Activated CD8-positive, alpha-beta memory T cell treated with anti-CD3 and anti-CD28 coated beads for 1 hour (primary cell): ENCODE measurements around the gene RC3H2.
"Not testable (repeated sequence)": the region's sequence is repeated elsewhere in the genome, so short reads cannot be mapped to it uniquely, and the experiment has no call there.

Experiments used
- DNase-seq, 2 donors: peaks; one replicate each; pipeline ENCODE4 v3.0.0-alpha.2; 2020; ENCODE audit warnings: low read depth in 1 of 2; ENCODE audit errors: extremely low read depth in 1 of 2

RC3H2 gene

GRCh38 chr9:122848256-122848943 is 56.8 kb downstream of the RC3H2 start:
- DNase-seq = no peak

DNA sequence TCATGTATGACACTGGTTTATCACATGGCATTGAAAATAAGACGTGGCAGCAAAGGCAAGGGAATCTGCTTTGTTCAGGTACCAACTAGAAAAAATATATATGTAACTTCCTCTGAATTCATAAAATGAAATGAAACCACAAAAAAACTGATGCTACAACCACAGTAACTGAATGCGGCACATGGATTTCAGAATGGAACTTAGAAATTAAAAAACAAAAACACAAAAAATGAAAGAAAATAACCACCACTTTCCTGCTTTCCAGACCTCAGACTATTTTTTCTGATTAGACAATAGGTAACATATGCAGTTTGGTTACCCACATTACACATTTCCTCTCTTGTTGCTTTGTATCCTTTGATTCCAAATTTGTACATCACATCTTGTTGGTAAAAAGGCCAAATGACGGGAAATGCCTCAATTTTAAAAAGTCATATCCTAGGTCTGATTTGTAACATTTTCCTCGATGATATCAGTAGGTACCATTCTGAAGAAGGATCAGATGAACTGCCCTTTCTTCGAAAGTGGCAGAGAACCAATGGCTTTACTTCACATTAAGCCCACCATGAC is 58.7 kb downstream of the RC3H2 start:
- no peak for DNase-seq

DNA sequence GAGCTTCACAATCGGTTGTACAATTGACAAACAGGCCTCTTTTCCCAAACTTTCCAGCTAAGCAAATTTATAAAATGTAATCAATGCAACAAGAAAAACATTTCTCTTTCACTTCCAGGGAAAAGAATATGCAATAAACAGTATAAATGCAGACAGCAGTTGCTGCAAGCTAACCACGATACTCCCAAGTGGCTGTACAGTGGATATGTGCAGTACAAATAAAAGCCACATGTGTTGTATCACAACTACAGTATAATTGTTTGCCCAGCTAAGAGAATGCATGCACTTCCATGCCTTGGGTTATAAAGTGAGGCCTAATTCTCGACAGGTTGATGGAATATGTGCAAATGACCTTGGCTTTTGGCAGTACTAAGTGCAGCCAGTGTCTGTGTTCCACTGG is 60.0 kb downstream of the RC3H2 start:
- DNase-seq = no peak

DNA sequence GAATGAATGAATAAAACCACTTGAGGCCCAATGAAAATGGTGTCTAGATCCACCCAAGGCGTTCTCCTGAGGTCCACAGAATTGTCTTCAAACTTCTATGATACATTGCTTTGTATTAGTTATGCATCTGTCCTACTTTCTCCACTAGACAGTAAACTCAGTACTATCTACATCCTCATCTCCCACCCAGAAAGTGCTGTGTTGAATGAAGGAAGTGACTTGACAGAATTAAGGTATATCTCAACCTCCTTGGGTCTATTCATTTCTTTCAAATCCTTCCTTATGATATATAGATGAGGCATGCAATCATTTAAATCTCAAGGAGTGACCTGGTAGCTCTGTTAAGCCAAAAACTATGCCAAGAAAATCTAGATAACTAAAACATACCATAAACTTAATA is 61.0 kb downstream of the RC3H2 start:
- no peak for DNase-seq

- no peak for DNase-seq
Observed at GRCh38 chr9:122841501-122841900, 63.7 kb downstream of the RC3H2 start.

DNA sequence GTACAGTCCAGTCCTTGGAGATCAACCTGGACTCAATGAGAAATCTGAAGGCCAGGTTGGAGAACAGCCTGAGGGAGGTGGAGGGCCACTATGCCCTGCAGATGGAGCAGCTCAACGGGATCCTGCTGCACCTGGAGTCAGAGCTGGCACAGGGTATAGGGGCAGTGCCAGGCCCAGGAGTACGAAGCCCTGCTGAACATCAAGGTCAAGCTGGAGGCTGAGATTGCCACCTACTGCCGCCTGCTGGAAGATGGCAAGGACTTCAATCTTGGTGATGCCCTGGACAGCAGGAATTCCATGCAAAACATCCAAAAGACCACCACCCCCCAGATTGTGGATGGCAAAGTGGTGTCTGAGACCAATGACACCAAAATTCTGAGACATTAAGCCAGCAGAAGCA is 66.7 kb downstream of the RC3H2 start:
- DNase-seq = not testable (repeated sequence)

DNA sequence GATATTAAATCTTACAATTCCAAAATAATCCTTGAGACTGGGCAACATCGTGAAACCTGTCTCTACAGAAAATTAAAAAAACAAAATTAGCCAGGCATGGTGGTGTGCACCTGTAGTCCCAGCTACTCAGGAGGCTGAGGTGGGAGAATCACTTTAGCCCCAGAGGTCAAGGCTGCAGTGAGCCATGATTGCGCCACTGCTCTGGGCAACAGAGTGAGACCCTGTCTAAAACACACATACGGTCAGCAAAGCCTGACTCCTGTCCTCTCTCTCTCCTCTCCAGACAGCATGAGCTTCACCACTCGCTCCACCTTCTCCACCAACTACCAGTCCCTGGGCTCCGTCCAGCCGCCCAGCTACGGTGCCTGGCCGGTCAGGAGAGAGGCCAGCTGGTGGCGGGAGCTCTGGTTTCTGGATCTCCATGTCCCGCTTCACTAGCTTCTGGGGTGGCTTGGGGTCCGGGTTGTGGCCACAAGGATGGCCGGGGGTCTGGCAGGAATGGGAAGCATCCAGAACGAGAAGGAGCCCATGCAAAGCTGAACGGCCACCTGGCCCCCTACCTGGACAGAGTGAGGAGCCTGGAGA is 67.8 kb downstream of the RC3H2 start:
- DNase-seq = no peak

DNA sequence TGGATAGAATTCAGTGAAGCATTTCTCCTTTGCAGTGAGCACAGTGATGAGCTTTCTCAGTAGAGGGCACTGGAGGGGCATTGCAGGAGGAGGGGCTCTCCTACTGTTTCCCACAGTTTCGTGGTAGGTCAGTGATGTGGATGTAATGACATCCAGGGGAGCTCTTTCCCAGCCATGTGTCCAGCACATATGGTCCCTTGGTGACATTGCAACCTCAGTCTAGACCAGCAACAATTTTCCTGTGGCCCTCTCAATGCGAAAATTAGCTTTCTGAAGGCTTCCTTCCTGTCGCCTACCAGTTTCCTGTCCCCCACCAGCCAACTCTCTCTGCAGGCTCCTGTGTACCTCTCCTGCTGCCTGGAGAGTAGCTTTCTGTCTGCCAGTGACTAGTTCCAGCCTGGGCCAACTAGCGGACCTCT is 69.8 kb downstream of the RC3H2 start:
- no peak for DNase-seq

GRCh38 chr9:122832194-122832593 is 73.0 kb downstream of the RC3H2 start:
- DNase-seq = no peak

DNA sequence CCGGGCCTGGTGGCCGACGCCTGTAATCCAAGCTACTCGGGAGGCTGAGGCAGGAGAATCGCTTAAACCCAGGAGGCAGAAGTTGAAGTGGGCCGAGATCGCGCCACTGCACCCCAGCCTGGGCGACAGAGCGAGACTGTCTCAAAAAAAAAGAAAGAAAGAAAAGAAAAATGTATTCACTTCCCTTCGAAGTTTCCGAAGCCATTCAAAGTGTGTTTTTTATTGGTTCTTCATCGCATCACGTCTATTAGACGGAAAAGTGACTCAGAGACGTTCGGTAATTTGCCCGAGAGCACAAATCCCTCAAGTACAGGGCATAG is 76.2 kb downstream of the RC3H2 start:
- DNase-seq = not testable (repeated sequence)

- no peak for DNase-seq
Observed at GRCh38 chr9:122827761-122828093, 77.4 kb downstream of the RC3H2 start.

DNA sequence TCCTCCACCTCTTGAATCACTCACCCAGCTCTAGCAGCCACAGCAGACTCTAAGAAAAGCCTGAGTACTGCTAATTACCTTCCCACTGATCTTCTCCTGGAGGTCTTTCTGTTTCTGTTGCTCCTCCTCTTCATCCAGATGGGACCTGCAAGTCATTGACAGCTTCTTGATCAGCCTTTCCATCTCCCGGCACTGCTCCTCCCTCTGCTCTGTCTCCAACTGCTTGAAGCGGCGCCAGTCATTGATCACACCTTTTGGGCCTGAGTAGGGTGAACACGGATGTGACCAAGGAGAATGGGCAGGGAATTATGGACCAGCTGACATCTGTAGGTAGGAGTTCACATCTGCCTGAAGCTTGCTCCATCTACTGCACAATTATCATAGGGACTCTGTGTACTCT is 82.2 kb downstream of the RC3H2 start:
- no peak for DNase-seq

- DNase-seq = no peak
Observed at GRCh38 chr9:122822056-122822455, 83.1 kb downstream of the RC3H2 start.

DNA sequence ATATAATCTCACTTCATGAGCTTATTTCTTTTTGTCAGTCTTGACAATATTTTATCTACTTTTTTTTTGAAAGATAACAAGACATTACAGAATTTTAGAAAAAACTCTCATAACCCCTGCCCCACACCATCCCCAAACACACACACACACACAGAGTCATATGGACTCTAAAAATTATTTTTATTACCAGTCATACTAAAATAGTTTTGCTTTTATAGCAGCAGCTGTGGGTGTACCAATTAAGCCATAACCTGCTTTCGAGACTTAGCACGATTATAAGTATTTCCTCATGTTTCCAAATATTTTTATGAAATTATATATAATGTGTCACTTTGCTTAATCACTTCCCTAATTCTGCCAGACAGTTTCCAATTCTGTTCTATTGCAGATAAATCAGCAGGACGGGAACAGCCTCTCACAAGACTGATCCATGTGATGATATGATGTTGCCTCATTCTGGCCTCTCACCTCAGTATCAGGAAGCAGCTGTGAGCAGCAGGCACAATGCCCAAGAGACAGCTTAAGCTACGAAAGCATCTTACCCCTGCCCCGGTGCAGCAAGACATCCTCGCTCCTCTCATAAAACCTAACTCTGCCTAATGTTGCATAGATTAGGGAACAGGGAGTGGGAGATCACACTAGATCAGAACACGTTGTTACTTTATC is 83.7 kb downstream of the RC3H2 start:
- DNase-seq = no peak

- DNase-seq = no peak
Observed at GRCh38 chr9:122820490-122820845, 84.7 kb downstream of the RC3H2 start.

GRCh38 chr9:122819791-122820489 is 85.2 kb downstream of the RC3H2 start:
- DNase-seq = no peak

- no peak for DNase-seq
Observed at GRCh38 chr9:122819326-122819725, 85.8 kb downstream of the RC3H2 start.

DNA sequence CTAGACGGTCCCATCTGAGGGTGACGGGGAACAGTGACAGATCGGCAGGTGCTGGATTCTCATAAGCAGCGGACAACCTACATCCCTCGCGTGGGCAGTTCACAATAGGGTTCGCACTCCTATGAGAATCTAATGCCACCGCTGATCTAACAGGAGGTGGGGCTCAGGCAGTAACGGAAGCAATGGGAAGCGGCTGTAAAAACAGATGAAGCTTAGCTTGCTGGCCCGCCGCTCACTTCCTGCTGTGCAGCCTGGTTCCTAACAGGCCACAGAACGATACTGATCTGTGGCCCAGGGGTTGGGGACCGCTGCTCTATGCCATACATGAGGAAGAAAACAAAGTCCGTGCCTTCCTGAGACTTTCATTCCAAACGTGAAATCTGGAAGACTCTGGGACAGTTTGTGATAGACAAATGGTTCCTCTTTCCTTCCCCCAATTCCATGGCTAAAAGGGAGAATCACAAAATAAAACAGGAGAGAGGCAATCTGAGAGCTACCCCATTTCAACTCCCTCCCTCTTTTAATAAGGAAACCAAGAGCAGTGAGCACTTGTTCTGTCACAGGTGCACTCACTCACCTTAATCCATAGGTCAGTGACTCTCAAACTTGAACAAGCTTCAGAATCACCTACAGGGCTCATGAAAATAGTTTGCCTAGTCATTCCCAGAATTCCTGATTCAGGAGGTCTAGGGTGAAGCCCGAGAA is 88.8 kb downstream of the RC3H2 start:
- peak in 1 of 2 donors; percentile 22 for DNase-seq

DNA sequence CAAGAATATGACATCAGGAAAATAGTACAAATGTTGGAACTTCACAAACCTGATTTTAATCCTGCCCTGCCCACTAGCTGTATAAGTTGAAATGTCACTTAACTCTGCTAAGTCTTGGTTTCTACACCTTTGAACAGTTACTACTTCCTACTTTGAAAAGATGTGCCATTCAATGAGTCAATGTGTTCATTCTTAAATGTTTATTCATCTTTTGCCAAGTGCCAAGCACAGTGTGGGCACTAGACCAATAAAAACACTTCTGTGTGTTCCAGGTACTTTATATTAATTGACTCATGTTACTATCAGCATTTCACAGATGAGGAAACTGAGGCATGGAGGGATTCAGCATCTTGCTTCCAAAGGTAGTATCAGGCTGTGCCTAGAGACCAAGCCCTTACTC is 89.6 kb downstream of the RC3H2 start:
- no peak for DNase-seq

DNA sequence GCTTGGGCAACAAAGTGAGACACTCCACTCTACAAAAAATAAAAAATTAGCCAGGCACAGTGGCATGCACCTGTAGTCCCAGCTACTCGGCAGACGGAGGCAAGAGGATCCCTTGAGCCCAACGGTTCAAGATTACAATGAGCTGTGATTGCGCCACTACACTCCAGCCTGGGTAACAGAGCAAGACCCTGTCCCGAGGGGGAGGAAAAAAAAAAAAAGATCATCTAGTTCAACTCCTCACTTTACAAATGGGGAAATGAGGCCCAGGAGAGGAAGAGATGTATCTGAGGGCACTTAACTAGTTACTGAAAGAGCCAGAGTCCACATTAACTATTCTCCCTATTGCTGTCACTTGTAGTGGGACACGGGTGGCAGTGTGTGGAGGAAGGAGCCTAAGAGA is 90.6 kb downstream of the RC3H2 start:
- DNase-seq = no peak

DNA sequence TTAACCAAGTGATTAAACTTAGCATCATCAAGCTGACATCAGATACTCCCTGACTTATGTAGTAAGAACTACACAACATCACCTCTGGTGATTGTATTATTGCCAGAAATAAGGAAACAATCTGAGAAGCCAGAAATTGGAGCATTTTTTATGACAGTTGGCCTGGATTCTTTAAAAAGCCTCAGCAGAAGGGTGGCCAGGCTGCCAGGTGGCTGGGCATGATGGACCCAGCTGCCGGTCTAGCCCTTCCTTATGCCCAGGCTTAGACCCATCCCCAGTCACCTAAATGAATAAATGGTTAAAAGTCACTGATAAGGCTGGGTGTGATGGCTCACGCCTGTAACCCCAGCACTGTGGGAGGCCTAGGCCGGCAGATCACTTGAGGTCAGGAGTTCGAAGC is 92.4 kb downstream of the RC3H2 start:
- DNase-seq = no peak
